DOHH2 (cell line): Measurements from ENCODE around the gene METTL15.

Source experiments
- EZH2phosphoT487 ChIP-seq: fragments of 200-600 bp; sonication (generic); IDR thresholded peaks from 2 replicates; pipeline ENCODE4 v1.6.1; 2017; ENCODE audit warnings: borderline replicate concordance, mild to moderate bottlenecking, antibody characterized with exemption, low read length, moderate library complexity, mixed read lengths
- TF ChIP-seq, protein P1 (sequence below): fragments of 200-600 bp; sonication (generic); IDR thresholded peaks from one replicate; pipeline ENCODE4 v1.5.1; 2014; ENCODE audit warnings: antibody characterized with exemption, mild to moderate bottlenecking, low read depth, low read length; ENCODE audit not compliant: poor library complexity, severe bottlenecking

DNA sequence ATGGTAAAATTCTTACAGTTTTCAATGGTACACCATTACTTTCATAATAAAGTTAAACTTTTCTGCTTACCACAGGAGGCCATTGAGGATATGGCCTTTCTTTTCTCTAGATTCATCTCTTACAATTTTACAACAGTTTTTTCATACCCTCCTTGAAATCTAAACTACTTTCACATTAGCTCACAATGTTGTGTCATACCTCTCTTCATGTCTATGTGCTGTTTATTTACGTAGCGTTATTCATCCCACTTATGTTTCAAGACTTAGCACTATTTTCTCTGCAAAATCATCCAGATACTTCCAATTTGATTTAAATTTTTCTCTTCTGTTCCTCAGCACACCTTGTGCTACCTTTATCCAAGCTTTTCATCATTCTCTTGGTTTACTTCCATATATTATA, 123.3 kb downstream of the METTL15 start:
- TF ChIP-seq, protein P1, sequence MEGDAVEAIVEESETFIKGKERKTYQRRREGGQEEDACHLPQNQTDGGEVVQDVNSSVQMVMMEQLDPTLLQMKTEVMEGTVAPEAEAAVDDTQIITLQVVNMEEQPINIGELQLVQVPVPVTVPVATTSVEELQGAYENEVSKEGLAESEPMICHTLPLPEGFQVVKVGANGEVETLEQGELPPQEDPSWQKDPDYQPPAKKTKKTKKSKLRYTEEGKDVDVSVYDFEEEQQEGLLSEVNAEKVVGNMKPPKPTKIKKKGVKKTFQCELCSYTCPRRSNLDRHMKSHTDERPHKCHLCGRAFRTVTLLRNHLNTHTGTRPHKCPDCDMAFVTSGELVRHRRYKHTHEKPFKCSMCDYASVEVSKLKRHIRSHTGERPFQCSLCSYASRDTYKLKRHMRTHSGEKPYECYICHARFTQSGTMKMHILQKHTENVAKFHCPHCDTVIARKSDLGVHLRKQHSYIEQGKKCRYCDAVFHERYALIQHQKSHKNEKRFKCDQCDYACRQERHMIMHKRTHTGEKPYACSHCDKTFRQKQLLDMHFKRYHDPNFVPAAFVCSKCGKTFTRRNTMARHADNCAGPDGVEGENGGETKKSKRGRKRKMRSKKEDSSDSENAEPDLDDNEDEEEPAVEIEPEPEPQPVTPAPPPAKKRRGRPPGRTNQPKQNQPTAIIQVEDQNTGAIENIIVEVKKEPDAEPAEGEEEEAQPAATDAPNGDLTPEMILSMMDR = no peak
- TF ChIP-seq EZH2phosphoT487 = no peak
